ENCODE measurements around the gene SREK1IP1.
A peak's percentile ranks its signal among the peaks of the same experiment; 100 is the strongest.

Gene SREK1IP1

GRCh38 chr5:64690417-64691151, 77.9 kb downstream of the SREK1IP1 start, which contains the start of gene SHISAL2B:
TSS of gene SHISAL2B (plus strand) at chr5:64690503. CDS start at chr5:64690624, 121 bp downstream.
- peak; percentile 6 for DNase-seq (ENCODE audit: low read depth)
- TF ChIP-seq CTCF (conservative IDR thresholded peaks at IDR 0.05; ENCODE audit: control insufficient read depth, insufficient read depth, low read depth, low read length) = no peak
- peak within 1 kb of the TSS; percentile 1 for H3K4me3 ChIP-seq (ENCODE audit: control insufficient read depth, low read depth, low read length)

- TF ChIP-seq CTCF (conservative IDR thresholded peaks at IDR 0.05; ENCODE audit: control insufficient read depth, insufficient read depth, low read depth, low read length) = no peak
- DNase-seq (ENCODE audit: low read depth) = no peak
- no peak overlapping the region for H3K4me3 ChIP-seq (ENCODE audit: control insufficient read depth, low read depth, low read length)
Measured at GRCh38 chr5:64690104-64690416, 78.4 kb downstream of the SREK1IP1 start.

- DNase-seq (ENCODE audit: low read depth) = no peak
- no peak for TF ChIP-seq CTCF (conservative IDR thresholded peaks at IDR 0.05; ENCODE audit: control insufficient read depth, insufficient read depth, low read depth, low read length)
- no peak overlapping the region for H3K4me3 ChIP-seq (ENCODE audit: control insufficient read depth, low read depth, low read length)
Measured at GRCh38 chr5:64688965-64689364, 79.5 kb downstream of the SREK1IP1 start.

GRCh38 chr5:64688391-64688790, 80.1 kb downstream of the SREK1IP1 start:
- DNase-seq (ENCODE audit: low read depth) = no peak
- no peak overlapping the region for H3K4me3 ChIP-seq (ENCODE audit: control insufficient read depth, low read depth, low read length)
- no peak for TF ChIP-seq CTCF (conservative IDR thresholded peaks at IDR 0.05; ENCODE audit: control insufficient read depth, insufficient read depth, low read depth, low read length)

- DNase-seq (ENCODE audit: low read depth) = no peak
- H3K4me3 ChIP-seq (ENCODE audit: control insufficient read depth, low read depth, low read length) = no peak overlapping the region
- no peak for TF ChIP-seq CTCF (conservative IDR thresholded peaks at IDR 0.05; ENCODE audit: control insufficient read depth, insufficient read depth, low read depth, low read length)
Measured at GRCh38 chr5:64685866-64686265, 82.6 kb downstream of the SREK1IP1 start.

- no peak overlapping the region for H3K4me3 ChIP-seq (ENCODE audit: control insufficient read depth, low read depth, low read length)
- no peak for DNase-seq (ENCODE audit: low read depth)
Measured at GRCh38 chr5:64682608-64683007, 85.9 kb downstream of the SREK1IP1 start.

More at GRCh38 chr5:64682608-64683007, 85.9 kb downstream of the SREK1IP1 start:
- no peak for TF ChIP-seq CTCF (conservative IDR thresholded peaks at IDR 0.05; ENCODE audit: control insufficient read depth, insufficient read depth, low read depth, low read length)
